Measurements from ENCODE around the gene XKR3. TPM values are rescaled to one million over a fixed set of nuclear protein-coding genes. Genes with fewer than 3 reads are reported as not detected.
A peak's percentile ranks its signal among the peaks of the same experiment; 100 is the strongest.
"Not testable (repeated sequence)": the region's sequence is repeated elsewhere in the genome, so short reads cannot be mapped to it uniquely, and the experiment has no call there.

XKR3 gene
- 0.06 TPM in 1 of 2 replicates, not detected in the other for total RNA-seq (2014; rRNA removed; shearing (Covaris generic))

GRCh38 chr22:16824716-16825687 is at the start of gene XKR3:
Gene XKR3, minus strand, starts transcription at chr22:16825411. Its CDS starts 17,338 bp downstream, at chr22:16808073.
- DNase-seq (ENCODE audit: low spot score), result peak; percentile 6

- not testable (repeated sequence) for DNase-seq (ENCODE audit: low spot score)
Measured at GRCh38 chr22:16869640-16870039, 44.4 kb upstream of the XKR3 start.

- DNase-seq (ENCODE audit: low spot score), result no peak
Measured at GRCh38 chr22:16866167-16866566, 41.0 kb upstream of the XKR3 start.

DNA sequence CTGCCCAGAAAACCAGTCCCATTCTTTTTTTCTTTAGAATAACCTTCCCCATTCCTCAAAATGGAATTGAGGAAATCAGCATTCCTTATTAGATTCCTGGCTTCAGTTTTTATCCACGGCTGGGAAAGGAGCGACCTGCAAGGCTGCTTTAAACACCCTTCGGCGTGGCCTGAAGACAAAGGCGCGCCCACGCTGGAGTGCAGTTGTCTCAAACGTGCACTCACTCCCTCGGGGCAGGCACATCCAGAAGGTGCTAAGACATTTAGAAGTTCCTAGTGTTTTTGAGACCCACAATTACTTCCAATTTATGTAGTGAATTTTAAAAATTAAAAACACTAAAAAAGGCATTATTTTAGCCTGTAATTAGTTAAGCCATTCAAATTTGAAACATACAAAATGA is 31.6 kb upstream of the XKR3 start:
- not testable (repeated sequence) for DNase-seq (ENCODE audit: low spot score)

DNA sequence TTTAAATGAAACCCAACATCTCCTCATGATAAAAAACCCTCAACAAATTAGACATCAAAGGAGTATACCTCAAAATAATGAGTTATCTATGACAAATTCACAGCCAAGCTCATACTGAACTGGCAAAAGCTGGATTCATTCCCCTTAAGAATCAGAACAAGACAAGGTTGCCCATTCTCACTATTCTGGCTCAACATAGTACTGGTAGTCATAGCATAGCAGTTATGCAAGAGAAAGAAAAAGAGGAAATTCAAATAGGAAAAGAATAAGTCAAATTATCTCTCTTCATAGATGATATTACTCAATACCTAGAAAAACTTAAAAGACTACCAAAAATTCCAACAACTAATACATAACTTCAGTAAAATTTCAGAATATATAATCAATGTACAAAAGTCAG is 29.4 kb upstream of the XKR3 start:
- no peak for DNase-seq (ENCODE audit: low spot score)

DNA sequence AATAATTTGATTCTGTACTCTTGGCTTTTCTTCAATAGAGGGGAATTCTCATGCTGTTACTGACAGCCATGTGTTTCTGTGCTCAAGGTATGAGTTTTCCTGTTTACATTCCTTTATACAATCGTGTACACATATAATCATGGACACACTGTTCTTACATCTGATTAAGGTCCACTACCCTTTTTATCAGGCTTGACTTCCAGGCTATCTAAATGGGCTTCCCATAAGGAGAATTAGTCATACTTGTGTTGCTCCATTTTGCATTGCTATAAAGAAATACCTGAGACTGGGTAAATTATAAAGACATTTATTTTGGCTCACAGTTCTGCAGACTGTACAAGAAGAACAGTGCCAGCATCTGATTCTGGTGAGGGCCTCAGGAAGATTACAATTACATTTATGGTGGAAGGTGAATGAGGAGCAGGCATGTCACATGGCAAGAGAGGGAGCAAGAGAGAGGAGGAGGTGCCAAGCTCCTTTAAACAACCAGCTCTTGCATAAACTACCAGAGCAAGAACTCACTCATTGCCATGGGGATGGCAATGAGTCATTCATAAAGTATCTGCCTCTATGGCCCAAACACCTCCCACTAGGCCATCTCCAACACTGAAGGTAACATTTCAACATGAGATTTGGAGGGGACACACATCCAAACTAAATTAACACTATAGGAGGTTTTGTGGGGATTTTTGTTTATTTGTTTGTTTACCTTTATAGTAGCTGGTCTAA is 26.2 kb upstream of the XKR3 start:
- peak; percentile 31 for DNase-seq (ENCODE audit: low spot score)

DNA sequence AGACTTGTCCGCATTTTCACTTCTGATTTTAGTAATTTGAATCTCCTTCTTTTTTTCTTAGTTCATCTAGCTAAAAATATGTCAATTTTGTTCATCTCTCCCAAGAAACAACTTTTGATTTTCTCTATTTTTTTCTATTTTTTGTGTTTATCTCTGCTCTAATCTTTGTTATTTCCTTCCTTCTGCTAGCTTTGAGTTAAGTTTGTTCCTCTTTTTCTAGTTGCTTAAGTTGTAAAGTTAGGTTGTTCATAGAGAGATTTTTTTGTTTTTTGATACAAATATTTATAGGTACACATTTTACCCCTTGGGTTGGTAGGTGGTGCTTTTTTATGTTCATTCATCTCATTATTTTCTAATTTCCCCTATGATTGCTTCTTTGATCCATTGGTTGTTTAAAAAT is 22.1 kb upstream of the XKR3 start:
- no peak for DNase-seq (ENCODE audit: low spot score)

- DNase-seq (ENCODE audit: low spot score), result no peak
Measured at GRCh38 chr22:16845881-16846280, 20.7 kb upstream of the XKR3 start.

DNA sequence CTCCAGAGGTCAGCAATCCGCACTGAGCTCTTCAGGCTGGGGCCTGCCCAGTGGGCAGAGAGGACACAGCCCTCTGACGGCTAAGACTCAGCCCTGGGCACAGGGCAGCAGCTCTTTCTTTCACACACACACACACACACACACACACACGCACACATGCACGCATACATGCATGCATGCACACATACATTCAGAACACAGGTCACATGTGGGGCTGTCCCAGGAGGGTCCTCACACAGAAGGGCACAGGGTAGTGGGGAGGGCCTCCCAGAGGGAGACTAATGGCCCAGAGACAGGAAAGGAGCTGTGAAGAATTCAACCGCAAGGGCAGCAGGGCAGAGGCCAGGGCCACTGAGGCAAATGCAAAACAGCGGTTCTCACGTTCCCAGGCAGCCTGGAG is 20.3 kb upstream of the XKR3 start:
- DNase-seq (ENCODE audit: low spot score), result no peak

GRCh38 chr22:16844529-16844928 is 19.3 kb upstream of the XKR3 start:
- DNase-seq (ENCODE audit: low spot score), result no peak

DNA sequence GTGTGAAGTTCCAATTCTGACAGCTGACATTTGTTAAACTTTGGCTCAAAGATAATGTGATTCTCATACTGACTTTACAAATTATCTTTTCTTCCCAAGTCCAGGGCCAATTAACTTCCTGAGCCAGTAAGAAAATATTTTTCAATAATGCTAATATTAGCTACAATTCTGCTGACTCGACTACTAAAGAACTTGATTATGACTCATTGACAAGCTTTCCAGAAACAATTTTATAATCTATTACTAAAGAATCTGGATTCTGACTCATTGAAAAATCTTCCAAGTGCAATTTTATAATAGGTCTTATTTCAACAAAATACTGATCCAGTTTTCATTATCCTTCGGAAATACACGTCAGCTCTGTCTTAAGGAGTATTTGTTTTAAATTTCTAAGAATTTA is 12.9 kb upstream of the XKR3 start:
- DNase-seq (ENCODE audit: low spot score), result no peak

- no peak for DNase-seq (ENCODE audit: low spot score)
Measured at GRCh38 chr22:16834971-16835370, 9.8 kb upstream of the XKR3 start.

DNA sequence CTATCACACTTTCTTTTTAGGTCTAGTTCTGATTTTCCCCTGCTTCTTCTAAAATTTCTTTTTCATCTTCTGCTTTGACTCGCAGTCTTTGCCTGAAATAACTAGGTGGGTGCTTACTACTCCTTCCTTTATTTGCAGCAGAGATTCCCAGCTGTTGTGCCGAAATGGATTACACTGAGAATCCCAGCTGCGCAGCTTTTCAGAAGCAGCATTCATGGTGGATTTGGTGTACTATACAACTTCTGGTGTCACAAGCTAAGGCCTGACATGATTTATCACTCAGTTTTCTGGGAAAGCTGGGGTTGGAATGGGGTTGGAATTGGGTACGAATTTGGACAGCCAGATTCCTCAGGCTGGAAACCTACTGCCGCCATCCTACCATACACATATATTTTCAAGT is 6.0 kb upstream of the XKR3 start:
- DNase-seq (ENCODE audit: low spot score), result no peak

DNA sequence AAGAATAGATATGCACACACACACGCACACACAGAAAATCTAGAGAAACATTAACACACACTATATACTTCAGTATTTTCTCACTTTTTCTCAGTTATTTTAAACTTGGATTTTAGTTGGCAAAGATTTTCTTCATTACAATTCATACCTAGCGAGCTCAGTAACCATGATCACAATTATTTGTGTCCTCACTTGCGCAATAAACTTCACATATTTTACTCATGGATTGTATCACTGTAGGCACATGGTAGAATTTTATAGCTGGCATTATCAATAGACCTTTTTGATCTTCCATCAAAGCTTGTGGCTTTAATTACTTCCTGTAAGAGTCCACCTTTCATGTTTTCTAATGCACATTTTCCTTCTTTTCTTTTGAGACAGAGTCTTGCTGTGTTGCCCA is 4.8 kb upstream of the XKR3 start:
- no peak for DNase-seq (ENCODE audit: low spot score)

GRCh38 chr22:16828876-16829275 is 3.7 kb upstream of the XKR3 start:
- no peak for DNase-seq (ENCODE audit: low spot score)

GRCh38 chr22:16827506-16827905 is 2.3 kb upstream of the XKR3 start:
- DNase-seq (ENCODE audit: low spot score), result no peak

- DNase-seq (ENCODE audit: low spot score), result no peak
Measured at GRCh38 chr22:16819249-16819648, 6.0 kb downstream of the XKR3 start.

DNA sequence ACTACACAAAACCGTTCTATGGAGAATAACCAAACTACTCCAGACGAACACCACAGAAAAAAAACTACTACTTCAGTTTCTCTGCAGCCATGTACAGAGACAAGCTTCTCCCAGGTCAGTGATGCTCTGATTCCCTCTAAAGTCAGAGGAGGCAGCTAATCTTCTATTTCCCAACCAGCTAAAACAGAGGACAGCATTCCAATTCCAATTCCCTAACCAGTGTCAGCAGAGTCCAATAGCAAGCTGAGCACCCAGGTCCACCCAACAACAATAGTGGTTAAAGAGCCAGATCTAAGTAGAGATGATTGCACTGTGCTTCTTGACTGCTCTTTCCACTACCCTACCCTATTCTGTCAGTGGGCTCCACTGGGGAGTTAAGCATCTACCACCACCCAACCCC is 6.7 kb downstream of the XKR3 start:
- DNase-seq (ENCODE audit: low spot score), result no peak

GRCh38 chr22:16815073-16815472 is 10.1 kb downstream of the XKR3 start:
- DNase-seq (ENCODE audit: low spot score), result no peak

- no peak for DNase-seq (ENCODE audit: low spot score)
Measured at GRCh38 chr22:16810188-16810802, 14.9 kb downstream of the XKR3 start.

GRCh38 chr22:16808744-16809143 is 16.5 kb downstream of the XKR3 start:
- DNase-seq (ENCODE audit: low spot score), result no peak

DNA sequence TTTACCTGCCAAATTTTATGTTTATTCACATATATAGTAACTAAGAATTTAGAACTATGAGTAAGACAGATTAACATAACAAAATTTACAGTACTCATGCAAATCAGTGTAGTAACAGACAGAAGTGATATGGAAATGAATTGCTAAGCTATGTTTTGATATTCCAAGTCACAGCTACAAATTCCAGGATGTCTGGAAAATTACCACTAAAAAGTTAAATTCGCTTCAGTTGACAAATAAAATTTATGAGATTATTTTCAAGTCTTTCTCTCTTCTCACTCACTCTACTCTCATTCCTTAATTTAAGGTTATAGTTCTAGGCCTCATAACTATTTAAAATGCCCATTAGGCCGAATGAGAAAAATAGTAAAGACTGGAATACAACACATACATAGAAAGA is 18.1 kb downstream of the XKR3 start:
- no peak for DNase-seq (ENCODE audit: low spot score)
